Stimulated activated CD8-positive, alpha-beta memory T cell treated with anti-CD3 and anti-CD28 coated beads, Interleukin-7, amount 100 ng/mL, for 1 hour (primary cell): ENCODE results near the gene LRRK1.

Experiments
- DNase-seq, 2 donors: peaks; one replicate each; pipeline ENCODE4 v3.0.0-alpha.2; 2020; ENCODE audit warnings: low read depth in 2 of 2

The LRRK1 gene

DNA sequence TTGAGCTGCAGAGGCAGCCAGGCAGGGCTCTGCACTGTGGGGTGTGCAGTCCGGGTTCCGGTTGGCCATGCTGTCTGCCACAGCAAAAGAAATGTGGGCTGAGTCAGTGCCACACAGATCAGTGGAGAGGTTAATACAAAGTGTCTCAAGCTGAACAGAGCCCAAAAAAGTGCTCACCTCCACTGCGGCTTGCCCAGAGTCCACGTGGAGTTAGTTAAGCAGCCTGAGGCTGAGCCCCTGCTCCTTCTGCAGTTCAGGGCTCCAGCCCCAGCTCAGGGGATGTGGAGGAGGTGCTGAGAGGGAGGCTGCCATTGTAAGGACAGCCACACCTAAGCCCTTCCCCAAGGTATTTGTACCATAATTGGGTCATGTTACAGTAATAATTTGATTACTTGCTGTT lies 85.3 kb downstream of the LRRK1 start:
- no peak for DNase-seq

DNA sequence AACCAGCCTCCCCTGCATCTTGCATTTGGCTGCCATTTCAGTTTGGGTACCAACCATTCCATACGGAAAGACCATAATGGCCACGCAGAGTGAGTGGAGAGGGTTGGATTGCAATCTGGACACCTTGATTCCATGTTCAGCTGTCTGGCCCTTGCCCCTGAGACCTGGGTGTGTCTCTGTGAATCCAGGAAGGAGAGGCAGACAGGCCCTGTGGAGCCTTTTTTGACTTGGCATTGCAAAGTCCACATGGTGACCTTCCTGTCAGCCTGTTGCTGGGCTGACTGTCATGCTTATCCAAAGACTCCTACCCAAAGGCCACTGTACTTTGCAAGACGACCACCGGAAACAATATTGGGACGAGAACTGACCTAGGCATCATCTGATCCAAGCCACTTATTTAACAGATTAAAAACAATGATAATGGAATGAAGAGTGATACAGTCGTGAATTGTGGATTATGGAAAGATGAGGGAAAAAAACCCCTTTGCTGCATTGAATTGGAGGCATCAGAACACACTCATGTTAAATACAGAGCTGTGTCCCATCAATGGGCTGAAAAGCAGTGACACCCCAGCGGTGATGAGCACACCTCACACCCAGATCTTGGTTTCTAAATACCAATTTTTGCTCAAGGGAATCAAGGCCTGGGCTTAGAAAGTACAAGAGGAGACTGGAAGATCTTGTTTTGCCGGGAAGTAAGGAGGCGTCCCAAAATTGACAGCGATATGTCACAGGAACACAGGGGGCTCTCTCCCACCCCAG lies 86.0 kb downstream of the LRRK1 start:
- DNase-seq: no peak

DNA sequence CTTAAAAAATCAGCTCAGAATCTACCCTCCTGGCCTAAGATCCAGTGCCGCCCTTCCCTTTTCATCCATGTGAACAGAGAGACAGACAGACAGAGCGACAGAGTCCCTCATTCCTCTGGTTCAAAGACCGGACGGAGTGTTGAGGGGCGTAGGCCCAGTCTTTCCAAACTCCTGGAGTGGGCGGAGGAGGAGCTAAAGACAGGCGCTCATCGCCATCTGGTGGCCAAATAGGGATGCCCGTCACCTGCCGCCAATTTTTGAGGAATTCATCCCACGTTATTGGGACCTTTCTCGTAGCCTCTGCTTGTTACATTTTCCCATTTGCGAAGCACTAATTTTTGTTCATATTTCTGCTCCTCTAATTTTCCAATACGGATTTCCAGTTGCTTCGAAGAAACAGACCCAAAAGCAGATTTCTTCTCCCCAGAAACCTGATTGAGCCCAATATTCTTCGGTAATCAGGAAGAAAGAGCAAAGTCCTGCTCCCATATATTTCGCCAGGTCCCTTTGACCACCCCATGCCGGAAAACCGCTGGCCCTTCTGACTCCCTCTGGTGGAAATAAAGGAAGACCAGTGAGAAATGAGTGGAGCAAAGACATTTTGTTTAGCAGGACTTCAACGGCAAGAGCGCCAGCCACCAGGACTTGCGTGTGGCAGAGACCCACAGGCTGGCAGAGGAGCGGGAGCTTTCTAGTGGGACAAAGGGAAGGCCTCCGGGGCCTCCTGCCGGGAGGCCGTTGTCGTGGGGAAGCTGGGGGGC lies 88.0 kb downstream of the LRRK1 start:
- DNase-seq: peak; percentile 14 to 29

DNA sequence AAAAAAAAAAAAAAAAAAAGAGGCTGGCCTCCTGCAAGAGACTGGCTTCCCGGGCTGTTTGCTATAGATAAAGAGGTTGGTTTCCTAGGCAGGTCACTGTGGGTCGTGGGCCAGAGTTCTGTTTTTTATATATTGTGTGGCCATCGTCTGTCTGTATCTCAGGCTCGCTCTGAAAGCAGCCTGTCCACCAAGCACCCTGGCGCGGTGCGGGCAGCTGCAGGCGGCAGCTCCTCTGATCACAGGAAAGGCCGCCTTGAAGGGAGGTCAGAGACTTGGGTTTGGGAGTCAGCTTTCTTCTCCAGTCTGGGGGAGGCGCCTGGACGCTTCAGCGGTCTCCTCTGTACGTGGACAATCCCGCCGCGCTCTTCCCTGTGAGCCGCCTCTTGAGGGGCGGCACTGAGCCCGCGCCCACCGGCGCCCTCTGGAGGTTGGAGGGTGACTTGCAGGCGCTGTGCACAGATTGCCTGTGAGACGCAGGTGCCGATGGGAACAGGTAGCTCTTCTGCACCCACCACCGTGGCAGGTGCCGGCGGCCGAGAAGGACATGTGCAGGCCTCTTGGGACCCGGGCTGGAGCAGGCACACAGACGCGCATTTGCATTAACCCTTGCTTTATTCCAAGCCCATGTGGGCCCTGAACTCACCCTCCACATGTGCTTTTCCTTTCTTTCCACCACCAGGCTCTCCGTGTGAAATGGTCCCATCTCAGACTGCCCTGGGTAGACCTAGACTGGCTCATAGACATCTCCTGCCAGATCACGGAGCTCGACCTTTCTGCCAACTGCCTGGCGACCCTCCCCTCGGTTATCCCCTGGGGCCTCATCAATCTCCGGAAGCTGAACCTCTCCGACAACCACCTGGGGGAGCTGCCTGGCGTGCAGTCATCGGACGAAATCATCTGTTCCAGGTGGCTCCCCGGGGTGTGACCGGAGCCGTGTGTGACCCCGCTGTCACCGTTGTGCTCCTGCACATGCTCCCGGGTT lies 89.3 kb downstream of the LRRK1 start:
- peak; percentile 73 to 82 for DNase-seq

DNA sequence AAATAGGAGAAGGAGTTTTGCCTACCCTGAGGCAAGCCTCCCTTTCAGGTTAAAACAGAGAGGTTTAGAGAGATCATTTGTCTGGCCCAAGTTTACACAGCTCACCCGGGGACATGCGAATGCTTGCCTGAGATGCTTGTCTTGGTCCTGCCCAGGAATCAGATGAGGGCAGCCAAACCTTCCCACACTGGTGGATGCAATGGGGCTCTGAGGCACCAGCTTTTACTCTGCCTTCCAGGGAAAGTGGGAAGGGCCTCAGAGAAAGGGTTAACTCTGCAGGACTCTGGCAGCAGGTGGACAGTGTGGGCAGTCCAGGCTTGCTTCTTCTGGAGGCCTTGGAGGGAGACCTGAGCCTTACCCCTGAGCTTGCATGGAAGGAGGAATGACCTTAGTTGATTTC lies 90.0 kb downstream of the LRRK1 start:
- no peak for DNase-seq

DNA sequence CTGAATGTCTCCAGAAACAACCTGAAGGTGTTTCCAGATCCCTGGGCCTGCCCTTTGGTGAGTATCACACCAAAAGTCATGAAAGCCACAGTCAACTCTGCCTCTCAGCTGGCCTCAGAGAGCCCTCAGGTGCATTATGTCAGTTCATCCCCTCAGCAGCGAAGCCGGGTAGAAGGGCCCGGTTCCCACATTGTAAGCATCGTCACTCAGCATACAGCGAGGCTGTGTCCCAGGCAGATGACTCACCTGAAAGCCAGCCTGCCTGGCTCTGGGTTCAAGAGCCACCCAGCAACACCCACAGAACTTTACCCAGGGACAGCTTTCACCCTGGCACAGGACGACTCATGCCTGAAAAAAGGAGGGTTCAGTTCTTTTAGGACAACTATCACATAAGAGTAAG lies 91.6 kb downstream of the LRRK1 start:
- no peak for DNase-seq

DNA sequence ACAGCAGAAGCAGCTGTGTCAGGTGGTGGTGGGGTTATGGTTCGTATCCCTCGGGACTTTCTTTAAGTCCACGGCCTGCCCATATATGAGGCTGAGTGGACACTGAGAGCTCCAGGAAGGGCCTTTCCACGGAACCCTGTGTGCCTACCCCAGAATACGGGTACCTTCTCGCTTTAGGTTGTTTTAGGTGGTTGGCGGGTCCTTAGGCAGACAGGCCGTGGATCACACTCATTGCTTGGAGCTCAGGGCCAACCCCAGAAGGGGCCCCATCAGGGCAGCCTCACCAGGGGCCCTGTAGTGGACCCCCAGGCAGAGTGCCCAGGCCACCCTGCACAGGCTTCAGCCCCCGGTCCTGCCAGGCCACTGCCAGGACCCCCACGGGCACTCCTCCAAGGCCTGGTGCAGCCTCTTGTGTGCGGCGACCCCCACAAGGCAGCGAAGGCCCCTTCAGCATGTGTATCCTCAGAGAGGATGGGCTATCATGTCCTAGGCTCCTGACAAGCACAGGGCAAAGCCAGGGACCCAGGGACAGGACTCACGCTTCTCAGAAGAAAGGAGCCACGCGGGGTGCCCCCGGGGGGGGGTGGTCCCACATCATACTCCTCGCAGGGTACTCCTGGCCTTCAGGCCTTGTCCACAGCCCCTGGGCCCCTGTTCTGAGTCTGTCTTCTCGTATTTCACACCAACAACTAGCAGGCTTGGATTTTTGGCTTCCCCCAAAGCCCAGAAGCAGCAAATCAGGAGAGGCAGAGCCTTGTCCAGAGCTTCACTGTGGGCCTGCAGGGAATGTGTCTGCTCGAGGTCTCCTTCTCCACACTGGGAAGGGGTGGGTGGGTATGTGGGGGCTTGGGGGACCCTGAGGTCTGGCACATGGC lies 93.4 kb downstream of the LRRK1 start:
- no peak for DNase-seq

DNA sequence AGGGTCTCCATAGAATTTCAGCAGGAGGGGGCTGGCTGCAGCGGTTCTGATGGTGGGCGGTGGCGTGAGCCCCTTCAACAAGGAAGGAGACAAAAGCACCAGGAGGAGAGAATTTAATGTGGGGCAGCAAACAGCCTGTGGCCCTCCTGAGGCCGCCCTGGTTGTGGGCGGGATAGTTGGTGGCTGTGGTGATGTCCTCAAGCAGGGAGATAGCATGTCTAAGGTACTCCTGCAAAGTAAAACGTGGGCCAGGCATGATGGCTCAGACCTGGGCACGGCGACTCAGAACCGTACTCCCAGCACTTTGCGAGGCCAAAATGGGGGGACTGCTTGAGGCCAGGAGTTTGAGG lies 94.0 kb downstream of the LRRK1 start:
- DNase-seq: no peak

DNA sequence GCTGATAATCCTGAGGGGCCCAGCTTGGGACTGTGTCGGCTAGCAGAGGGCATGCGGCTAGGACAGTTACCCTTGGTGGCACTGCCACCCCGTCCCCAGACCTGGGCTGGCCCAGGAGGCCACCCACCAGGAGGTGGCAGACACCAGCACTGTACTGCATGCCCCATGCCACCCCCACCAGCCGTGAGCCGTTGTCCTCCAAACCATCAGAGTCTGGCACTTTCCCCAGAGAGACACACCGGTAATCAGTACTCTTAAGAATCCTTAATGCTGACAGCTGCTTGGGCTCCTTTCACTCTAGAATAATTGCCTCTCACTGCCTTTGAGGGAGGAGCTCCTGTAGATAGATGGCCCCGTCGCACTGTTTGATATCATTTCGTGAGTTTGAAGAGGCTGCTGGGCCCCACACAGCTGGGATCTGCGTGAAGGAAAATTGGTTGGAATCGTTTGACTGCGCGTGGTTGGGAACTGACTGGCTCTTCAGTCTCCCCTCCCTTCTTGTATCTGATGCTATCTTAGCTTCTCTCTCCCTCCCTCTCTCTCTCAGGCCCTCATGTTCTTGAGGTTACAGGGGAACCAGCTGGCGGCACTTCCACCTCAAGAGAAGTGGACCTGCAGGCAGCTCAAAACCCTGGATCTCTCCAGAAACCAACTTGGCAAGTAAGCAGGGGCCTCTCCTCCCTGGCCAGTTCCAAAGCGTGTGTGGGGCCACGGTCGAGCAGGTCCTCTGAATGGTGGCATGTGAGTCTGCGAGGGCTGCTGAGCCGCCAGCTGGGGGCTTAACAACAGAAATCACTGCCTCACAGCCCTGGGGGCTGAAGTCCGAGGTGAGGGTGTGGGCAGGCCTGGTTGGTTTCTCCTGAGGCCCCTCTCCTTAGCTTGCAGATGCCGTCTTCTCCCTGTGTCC lies 94.9 kb downstream of the LRRK1 start:
- no peak for DNase-seq

DNA sequence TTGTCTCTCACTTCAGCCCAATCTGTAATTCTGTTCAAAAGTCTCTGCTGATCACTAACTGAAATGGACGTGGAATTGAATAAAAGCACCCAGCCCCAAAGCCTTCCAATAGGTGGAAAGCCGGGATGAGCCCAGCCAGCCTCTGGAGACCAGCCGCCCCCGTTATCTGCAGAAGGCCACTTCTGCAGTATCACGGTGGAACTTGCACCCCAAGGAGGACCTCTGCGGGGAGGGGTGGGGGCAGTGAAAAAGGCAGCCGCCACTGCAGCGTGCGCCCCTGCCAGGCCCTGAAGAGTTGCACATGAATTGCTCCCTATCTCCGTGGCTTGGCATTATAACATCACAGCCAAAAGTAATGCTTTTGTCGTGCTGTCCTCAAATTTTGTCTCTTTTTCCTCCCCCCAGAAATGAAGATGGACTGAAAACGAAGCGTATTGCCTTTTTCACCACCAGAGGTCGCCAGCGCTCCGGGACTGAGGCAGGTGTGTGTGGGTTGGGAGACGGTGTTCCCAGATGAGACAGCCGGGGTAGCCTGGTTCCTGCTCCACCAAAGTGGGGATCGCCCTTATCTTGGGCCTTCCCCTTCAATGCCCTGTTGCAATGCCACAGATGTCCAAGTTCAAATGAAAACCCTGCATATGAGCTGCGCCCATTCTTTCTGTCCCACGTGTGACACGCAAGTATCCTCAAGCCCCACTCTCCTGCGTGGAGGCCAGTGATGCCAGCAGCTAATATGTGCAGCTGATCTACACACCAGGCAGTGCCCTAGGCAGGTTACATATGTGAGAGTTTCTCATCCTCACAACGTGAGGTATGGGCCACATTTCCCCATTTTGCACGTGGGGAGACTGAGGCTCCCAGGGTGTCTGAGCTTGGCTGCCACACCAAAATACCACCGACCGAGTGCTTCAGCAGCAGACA lies 96.0 kb downstream of the LRRK1 start:
- DNase-seq: peak; percentile 28 to 47

DNA sequence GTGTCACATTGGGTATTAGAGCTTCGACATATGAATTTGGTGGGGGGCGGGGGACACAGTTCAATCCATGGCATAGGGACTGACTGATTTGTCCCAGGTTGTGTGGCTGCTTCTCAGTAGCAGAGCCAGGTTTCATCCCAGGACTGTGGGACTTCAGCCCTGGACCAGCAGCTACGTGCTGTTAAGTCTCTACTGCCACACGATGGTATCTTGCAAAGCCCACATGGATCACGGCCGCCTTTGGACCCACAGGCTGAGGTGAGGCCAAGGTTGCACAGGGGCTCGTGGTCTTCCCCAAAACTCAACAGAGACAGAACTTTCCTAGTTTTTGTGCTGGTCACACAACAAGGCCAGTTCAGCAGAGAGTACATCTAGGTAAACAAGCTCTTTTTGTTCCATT lies 97.4 kb downstream of the LRRK1 start:
- no peak for DNase-seq

DNA sequence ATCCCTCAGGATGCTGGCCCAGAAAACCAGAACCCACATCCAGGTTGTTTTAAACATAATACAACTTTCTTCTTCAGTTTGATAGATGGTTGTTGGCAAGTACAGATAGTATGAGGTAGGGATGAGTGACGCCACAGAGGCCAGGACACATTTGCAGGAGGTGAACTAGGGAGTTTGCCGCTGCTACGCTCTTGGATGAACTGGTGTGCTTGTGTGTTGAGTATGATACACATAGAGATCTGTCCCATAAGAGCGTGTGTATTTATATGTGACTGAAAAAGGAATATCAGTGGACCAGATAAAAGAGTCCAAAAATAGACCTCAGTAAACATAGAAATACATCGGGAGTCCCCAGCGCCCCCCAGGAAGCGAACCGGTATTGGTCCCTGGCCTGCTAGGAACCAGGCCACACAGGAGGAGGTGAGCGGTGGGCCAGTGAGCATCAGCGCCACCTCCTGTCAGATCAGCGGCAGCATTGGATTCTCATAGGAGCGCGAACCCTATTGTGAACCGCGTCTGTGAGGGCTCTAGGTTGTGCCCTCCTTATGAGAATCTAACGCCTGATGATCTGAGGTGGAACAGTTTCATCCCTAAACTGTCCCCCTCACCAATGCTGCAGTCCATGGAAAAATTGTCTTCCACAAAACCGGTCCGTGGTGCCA lies 98.1 kb downstream of the LRRK1 start:
- DNase-seq: no peak

DNA sequence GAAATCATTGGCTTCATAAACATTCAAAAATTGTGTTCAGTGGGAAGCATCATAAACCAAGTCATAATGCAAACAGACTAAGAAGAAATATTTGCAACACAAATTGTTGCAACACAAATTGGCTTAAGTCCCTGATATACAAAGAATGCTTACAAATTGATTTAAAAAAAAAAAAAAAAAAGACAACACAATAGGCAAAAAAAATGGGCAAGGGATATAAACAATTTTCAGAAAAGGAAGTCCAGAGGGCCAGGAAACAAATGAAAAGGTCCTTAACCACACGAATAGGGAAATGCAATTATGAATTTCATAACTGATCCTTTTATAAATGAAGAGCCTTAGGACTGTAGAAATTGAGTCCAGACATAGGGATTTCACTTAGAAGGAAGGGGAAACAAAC lies 98.9 kb downstream of the LRRK1 start:
- DNase-seq: no peak

DNA sequence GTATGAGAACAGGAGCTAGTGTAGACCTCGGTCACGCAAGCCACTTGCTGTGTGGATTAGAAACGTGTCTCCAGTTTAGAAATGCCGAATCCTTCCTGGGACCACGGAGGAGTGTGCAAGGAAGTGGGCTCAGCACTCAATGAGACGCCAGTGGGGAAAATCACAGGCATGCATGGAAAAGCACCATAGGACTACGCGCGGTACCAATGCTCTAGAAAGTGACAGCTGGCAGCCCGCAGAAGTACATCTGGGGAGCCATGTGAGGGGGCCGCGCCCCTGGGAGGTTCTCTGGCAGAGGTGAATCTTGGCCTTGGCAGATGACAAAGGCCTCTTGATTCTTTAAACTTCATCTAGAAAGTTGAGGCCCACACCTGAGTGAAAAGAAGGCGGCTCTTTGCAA lies 99.3 kb downstream of the LRRK1 start:
- no peak for DNase-seq

DNA sequence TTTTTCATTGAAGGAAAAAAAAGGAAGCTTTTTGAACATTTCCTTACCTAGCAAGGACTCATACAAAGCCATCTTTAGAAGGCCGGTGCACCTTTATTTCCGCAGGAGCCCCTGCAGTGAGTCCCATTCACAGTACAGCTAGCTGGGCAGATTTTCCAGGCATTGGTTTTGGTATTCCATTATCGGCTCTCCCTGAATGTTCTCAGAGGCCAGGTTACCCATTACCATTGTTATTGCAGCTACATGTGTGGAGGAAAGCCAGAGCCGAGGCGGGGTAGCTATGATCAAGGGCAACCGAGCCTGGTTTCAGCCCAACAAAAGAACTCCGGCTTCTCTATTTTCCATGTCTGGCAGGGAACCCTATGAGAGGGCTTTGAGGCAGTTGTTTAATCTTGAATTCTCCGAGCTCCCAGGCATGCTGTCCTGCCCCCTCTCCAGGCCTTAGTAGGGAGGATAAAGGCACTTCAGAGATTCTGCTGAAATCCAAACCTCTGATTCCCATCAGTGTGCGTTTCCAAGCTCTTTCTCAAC lies 100.3 kb downstream of the LRRK1 start:
- no peak for DNase-seq

DNA sequence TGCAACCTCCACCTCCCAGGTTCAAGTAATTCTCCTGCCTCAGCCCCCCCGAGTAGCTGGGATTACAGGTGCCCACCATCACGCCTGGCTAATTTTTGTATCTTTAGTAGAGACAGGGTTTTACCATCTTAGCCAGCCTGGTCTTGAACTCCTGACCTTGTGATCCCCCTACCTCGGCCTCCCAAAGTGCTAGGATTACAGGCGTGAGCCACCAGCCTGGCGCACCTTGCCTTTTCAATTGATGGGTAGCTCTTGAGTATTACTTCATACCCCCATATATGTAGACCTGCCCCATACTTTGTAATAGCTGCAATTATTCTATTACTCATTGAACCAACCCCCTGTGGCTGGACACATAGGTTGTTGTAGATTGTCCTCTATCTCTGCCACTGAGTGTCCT lies 101.3 kb downstream of the LRRK1 start:
- no peak for DNase-seq

DNA sequence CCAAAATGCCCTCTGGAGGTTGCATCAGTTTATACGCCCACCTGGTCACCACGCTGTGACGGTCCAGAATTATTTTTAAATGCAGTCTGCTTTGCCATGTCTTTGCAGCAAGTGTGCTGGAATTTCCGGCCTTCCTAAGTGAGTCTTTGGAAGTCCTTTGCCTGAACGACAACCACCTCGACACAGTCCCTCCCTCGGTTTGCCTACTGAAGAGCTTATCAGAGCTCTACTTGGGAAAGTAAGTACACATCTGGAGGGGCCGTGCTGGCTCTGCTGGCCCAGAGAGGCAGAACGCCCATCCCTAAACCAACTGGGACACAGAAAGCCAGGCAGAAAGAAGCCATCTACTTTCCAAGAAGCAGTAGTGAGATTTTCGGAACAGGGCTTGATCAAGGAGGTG lies 101.8 kb downstream of the LRRK1 start:
- no peak for DNase-seq

DNA sequence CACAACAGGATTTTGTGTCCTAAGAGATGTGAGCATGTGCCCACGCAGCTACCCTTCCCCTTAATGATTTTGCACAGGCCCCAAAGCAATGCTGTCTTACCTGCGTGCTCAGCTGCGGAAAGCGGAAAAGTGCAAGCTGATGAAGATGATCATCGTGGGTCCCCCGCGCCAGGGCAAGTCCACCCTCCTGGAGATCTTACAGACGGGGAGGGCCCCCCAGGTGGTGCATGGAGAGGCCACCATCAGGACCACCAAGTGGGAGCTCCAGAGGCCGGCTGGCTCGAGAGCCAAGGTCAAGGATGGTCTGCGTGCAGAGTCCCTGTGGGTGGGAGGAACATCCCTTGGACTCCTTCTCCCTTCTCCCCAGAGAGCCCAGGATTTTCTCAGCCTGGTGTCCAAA lies 103.1 kb downstream of the LRRK1 start:
- DNase-seq: no peak
